ENCODE results near the gene INF2.

GRCh38 chr14:104732931-104733681, 43.7 kb downstream of the INF2 start:
- TF ChIP-seq YY1 (IDR thresholded peaks at IDR 0.05; ENCODE audit: low read depth), result no peak
- no peak for TF ChIP-seq FOXM1 (IDR thresholded peaks at IDR 0.05; ENCODE audit: borderline replicate concordance, low read depth)
- no peak for TF ChIP-seq MAX (IDR thresholded peaks at IDR 0.05)
- TF ChIP-seq EGR1 (IDR thresholded peaks at IDR 0.05), result no peak
- TF ChIP-seq CREB1 (IDR thresholded peaks at IDR 0.05; ENCODE audit: low read depth), result no peak
- no peak for TF ChIP-seq USF1 (IDR thresholded peaks at IDR 0.05)
- TF ChIP-seq RAD21 (IDR thresholded peaks at IDR 0.05; ENCODE audit: low read depth), result no peak
- no peak for TF ChIP-seq REST (IDR thresholded peaks at IDR 0.05; ENCODE audit: low read depth)
- no peak for TF ChIP-seq TAF1 (IDR thresholded peaks at IDR 0.05; ENCODE audit: low read depth)
- TF ChIP-seq TEAD4 (IDR thresholded peaks at IDR 0.05), result no peak
- no peak for TF ChIP-seq CEBPB (IDR thresholded peaks at IDR 0.05)
- no peak for TF ChIP-seq EP300 (IDR thresholded peaks at IDR 0.05; ENCODE audit: borderline replicate concordance)
- no peak for TF ChIP-seq NFIC (IDR thresholded peaks at IDR 0.05)
- no peak for TF ChIP-seq ZBTB7A (IDR thresholded peaks at IDR 0.05; ENCODE audit: low read depth)

All from Ishikawa (cell line).